Astrocyte (in vitro differentiated cells and primary cell): ENCODE measurements around the gene NCAM2. TPM values are rescaled to one million over a fixed set of nuclear protein-coding genes. Genes with fewer than 3 reads are reported as not detected.

Source experiments
- DNase-seq: peaks from one replicate; pipeline ENCODE4 v3.0.0-alpha.2; 2010; ENCODE audit warnings: low read depth
- FAIRE-seq: peaks from 2 replicates; lab custom pipeline; 2011; peaks lifted over from hg19 to GRCh38; lab: Jason Lieb, UNC
- H2AFZ ChIP-seq: 2 replicates; pipeline ENCODE4 v1.6.0; 2012; ENCODE audit warnings: low read depth, low read length, inconsistent platforms
- H3K27ac ChIP-seq: 2 replicates; pipeline ENCODE4 v1.5.1; 2011; ENCODE audit warnings: low read depth, low read length, inconsistent platforms
- H3K27me3 ChIP-seq: 2 replicates; pipeline ENCODE4 v1.6.0; 2011; ENCODE audit warnings: low read length, inconsistent platforms; ENCODE audit not compliant: insufficient read depth
- H3K36me3 ChIP-seq: 2 replicates; pipeline ENCODE4 v1.5.1; 2011; ENCODE audit warnings: low read length, inconsistent platforms; ENCODE audit not compliant: insufficient read depth
- H3K4me1 ChIP-seq: 2 replicates; pipeline ENCODE4 v1.5.1; 2011; ENCODE audit warnings: low read length, inconsistent platforms; ENCODE audit not compliant: insufficient read depth
- H3K4me2 ChIP-seq: 2 replicates; pipeline ENCODE4 v1.6.0; 2012; ENCODE audit warnings: low read length, inconsistent platforms
- H3K4me3 ChIP-seq: 2 replicates; pipeline ENCODE4 v1.5.1; 2011; ENCODE audit warnings: low read depth, mild to moderate bottlenecking, low read length, inconsistent platforms; ENCODE audit not compliant: insufficient read depth
- H3K79me2 ChIP-seq: 2 replicates; pipeline ENCODE4 v1.6.0; 2012; ENCODE audit warnings: mild to moderate bottlenecking, low read length, inconsistent platforms; ENCODE audit not compliant: insufficient read depth
- H3K9ac ChIP-seq: 2 replicates; pipeline ENCODE4 v1.6.0; 2012; ENCODE audit warnings: mild to moderate bottlenecking, low read length, inconsistent platforms
- H3K9me3 ChIP-seq: 2 replicates; pipeline ENCODE4 v1.5.1; 2012; ENCODE audit warnings: low read depth, mild to moderate bottlenecking, low read length, inconsistent platforms; ENCODE audit not compliant: insufficient read depth
- H4K20me1 ChIP-seq: 2 replicates; pipeline ENCODE4 v1.6.0; 2012; ENCODE audit warnings: low read length, inconsistent platforms; ENCODE audit not compliant: insufficient read depth
- H3K27ac Mint-ChIP-seq: one replicate; pipeline ENCODE4 v1.8.0; 2021; ENCODE audit warnings: mild to moderate bottlenecking, mixed read lengths; ENCODE audit not compliant: unreplicated experiment
- H3K27me3 Mint-ChIP-seq: one replicate; pipeline ENCODE4 v1.8.0; 2021; ENCODE audit warnings: low read depth, mixed read lengths; ENCODE audit not compliant: unreplicated experiment
- H3K36me3 Mint-ChIP-seq: one replicate; pipeline ENCODE4 v1.8.0; 2021; ENCODE audit warnings: low read depth, mixed read lengths; ENCODE audit not compliant: unreplicated experiment
- H3K4me1 Mint-ChIP-seq: one replicate; pipeline ENCODE4 v1.8.0; 2021; ENCODE audit warnings: low read depth, mixed read lengths; ENCODE audit not compliant: unreplicated experiment
- H3K4me3 Mint-ChIP-seq: one replicate; pipeline ENCODE4 v1.8.0; 2021; ENCODE audit warnings: mild to moderate bottlenecking, moderate library complexity, mixed read lengths; ENCODE audit not compliant: unreplicated experiment
- H3K9me3 Mint-ChIP-seq: one replicate; pipeline ENCODE4 v1.8.0; 2021; ENCODE audit warnings: mild to moderate bottlenecking, mixed read lengths; ENCODE audit not compliant: unreplicated experiment
- EZH2 ChIP-seq: IDR thresholded peaks from 2 replicates; pipeline ENCODE4 v1.6.1; 2012; ENCODE audit warnings: mild to moderate bottlenecking, low read length, inconsistent platforms; ENCODE audit not compliant: insufficient read depth
- total RNA-seq: library from RNA; stranded (reverse); gene quantifications from 2 replicates; pipeline ENCODE4 v1.2.1, GENCODE V29; 2021
- TF ChIP-seq, protein P1 (sequence below): IDR thresholded peaks from 2 replicates; pipeline ENCODE4 v1.5.1; 2011; ENCODE audit warnings: low read depth, mild to moderate bottlenecking, inconsistent platforms, low read length, moderate library complexity; ENCODE audit not compliant: insufficient read depth

Gene NCAM2
- total RNA-seq, 1 donor from 2014 or later, result 6.8 TPM

DNA sequence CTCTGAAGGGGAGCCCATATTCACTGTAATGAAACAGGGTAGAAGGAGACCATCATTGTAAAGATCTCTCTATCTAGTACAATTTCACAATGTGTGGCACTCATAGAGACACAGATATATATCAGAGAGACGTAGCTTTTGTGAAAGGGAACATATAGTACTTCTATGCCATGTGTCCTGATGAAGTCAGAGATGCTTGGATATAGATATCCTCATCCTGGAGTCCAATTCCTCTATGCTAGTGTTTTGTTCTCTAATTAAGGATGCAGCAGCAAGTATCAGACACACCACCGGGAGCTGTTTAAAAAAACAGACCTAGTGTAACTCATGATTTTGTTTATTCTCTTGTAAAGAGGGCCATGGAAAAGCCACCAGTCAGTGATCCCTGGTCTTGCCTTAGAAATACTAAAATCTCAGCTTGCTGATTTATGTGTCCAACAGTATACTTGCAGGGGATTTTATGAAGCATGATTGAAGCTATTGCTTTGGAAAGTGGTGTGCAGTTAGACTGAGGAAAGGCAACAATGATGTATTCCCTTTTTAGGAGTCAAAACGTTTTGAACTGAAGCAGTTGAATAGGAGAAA lies 2.5 kb downstream of the NCAM2 start:
- H3K36me3 Mint-ChIP-seq, result no peaks in the 10 kb centered on the region
- Histone ChIP-seq H3K4me1 (peaks cover 15% of the 10 kb centered on the region), H3K27me3 (no peaks in the 10 kb centered on the region), H3K36me3 (no peaks in the 10 kb centered on the region), H3K27ac (no peak overlapping the region), H4K20me1 (no peaks in the 10 kb centered on the region), H2AFZ (no peak overlapping the region), H3K9ac (peak overlapping the region; percentile 9), H3K79me2 (no peaks in the 10 kb centered on the region), H3K4me2 (peak overlapping the region; percentile 75), H3K9me3 (no peaks in the 10 kb centered on the region), H3K4me3 (peak overlapping the region; percentile 30)
- H3K4me3 Mint-ChIP-seq, result no peak overlapping the region
- no peaks in the 10 kb centered on the region for H3K27me3 Mint-ChIP-seq
- DNase-seq, result no peak
- TF ChIP-seq, protein P1, sequence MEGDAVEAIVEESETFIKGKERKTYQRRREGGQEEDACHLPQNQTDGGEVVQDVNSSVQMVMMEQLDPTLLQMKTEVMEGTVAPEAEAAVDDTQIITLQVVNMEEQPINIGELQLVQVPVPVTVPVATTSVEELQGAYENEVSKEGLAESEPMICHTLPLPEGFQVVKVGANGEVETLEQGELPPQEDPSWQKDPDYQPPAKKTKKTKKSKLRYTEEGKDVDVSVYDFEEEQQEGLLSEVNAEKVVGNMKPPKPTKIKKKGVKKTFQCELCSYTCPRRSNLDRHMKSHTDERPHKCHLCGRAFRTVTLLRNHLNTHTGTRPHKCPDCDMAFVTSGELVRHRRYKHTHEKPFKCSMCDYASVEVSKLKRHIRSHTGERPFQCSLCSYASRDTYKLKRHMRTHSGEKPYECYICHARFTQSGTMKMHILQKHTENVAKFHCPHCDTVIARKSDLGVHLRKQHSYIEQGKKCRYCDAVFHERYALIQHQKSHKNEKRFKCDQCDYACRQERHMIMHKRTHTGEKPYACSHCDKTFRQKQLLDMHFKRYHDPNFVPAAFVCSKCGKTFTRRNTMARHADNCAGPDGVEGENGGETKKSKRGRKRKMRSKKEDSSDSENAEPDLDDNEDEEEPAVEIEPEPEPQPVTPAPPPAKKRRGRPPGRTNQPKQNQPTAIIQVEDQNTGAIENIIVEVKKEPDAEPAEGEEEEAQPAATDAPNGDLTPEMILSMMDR, result no peak
- TF ChIP-seq EZH2, result no peak
- peaks cover 8% of the 10 kb centered on the region for H3K4me1 Mint-ChIP-seq
- no peak for FAIRE-seq
- no peaks in the 10 kb centered on the region for H3K9me3 Mint-ChIP-seq
- no peak overlapping the region for H3K27ac Mint-ChIP-seq

- no peaks in the 10 kb centered on the region for H3K36me3 Mint-ChIP-seq
- TF ChIP-seq, protein P1, result no peak
- TF ChIP-seq EZH2, result no peak
- H2AFZ ChIP-seq, result no peak overlapping the region
- H3K27ac Mint-ChIP-seq, result no peak overlapping the region
- no peaks in the 10 kb centered on the region for H3K27me3 ChIP-seq
- peaks cover 5% of the 10 kb centered on the region for H3K4me1 Mint-ChIP-seq
- FAIRE-seq, result no peak
- H3K27me3 Mint-ChIP-seq, result no peaks in the 10 kb centered on the region
- no peaks in the 10 kb centered on the region for H3K36me3 ChIP-seq
- no peak overlapping the region for H3K27ac ChIP-seq
- H3K4me2 ChIP-seq, result peak overlapping the region; percentile 75
- H3K9me3 ChIP-seq, result no peaks in the 10 kb centered on the region
- H3K4me1 ChIP-seq, result peaks cover 11% of the 10 kb centered on the region
- H3K79me2 ChIP-seq, result no peaks in the 10 kb centered on the region
- H4K20me1 ChIP-seq, result no peaks in the 10 kb centered on the region
- H3K9ac ChIP-seq, result no peak overlapping the region
- no peaks in the 10 kb centered on the region for H3K9me3 Mint-ChIP-seq
- no peak for DNase-seq
- no peak overlapping the region for H3K4me3 Mint-ChIP-seq
- H3K4me3 ChIP-seq, result no peak overlapping the region
These were observed 3.4 kb downstream of the NCAM2 start for GRCh38 chr21:21001591-21002100.

DNA sequence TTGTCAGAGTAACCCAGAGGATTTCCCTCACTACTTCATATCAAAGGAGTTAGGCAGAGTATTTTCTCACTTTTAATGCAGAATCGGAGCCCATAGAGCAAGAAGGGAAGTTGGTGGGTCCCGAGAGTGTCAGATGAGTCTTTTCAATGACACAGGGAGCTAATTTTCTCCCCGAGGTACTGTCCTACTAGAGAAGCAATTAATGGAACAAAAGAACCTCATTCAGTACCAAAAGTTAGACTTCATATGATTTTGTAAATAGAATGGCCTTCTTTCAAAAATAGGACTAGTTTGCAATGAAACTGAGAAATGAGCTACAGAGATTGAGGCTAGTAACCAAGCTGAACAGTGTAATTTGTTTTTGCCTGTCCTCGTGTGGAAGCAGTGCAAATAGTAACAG lies 3.9 kb downstream of the NCAM2 start:
- Histone ChIP-seq H3K4me3 (no peak overlapping the region), H3K4me2 (peak overlapping the region; percentile 75), H3K27me3 (no peaks in the 10 kb centered on the region), H3K9ac (no peak overlapping the region), H3K9me3 (no peaks in the 10 kb centered on the region), H4K20me1 (no peaks in the 10 kb centered on the region), H2AFZ (no peak overlapping the region), H3K79me2 (no peaks in the 10 kb centered on the region), H3K4me1 (peaks cover 7% of the 10 kb centered on the region), H3K36me3 (no peaks in the 10 kb centered on the region), H3K27ac (no peak overlapping the region)
- no peaks in the 10 kb centered on the region for H3K36me3 Mint-ChIP-seq
- H3K27me3 Mint-ChIP-seq, result no peaks in the 10 kb centered on the region
- TF ChIP-seq, protein P1, result no peak
- TF ChIP-seq EZH2, result no peak
- H3K9me3 Mint-ChIP-seq, result no peaks in the 10 kb centered on the region
- DNase-seq, result no peak
- no peak overlapping the region for H3K4me3 Mint-ChIP-seq
- H3K27ac Mint-ChIP-seq, result no peak overlapping the region
- no peaks in the 10 kb centered on the region for H3K4me1 Mint-ChIP-seq
- no peak for FAIRE-seq
